HFFc6 (cell line): ENCODE measurements around the gene OLFML3. TPM values are rescaled to one million over a fixed set of nuclear protein-coding genes. Genes with fewer than 3 reads are reported as not detected.

ENCODE experiments used
- DNase-seq: peaks from one replicate; pipeline ENCODE4 v3.0.0-alpha.2; 2018
- H3K27ac Mint-ChIP-seq: 2 replicates; pipeline ENCODE4 v1.8.0; 2020; ENCODE audit warnings: mild to moderate bottlenecking, mixed read lengths
- H3K27me3 Mint-ChIP-seq: 2 replicates; pipeline ENCODE4 v1.8.0; 2021; ENCODE audit warnings: mild to moderate bottlenecking, moderate library complexity, mixed read lengths; ENCODE audit not compliant: insufficient read depth
- H3K36me3 Mint-ChIP-seq: 2 replicates; pipeline ENCODE4 v1.8.0; 2021; ENCODE audit warnings: low read depth, mixed read lengths
- H3K4me1 Mint-ChIP-seq: 2 replicates; pipeline ENCODE4 v1.8.0; 2020; ENCODE audit warnings: low read depth, mixed read lengths
- H3K4me3 Mint-ChIP-seq: 2 replicates; pipeline ENCODE4 v1.8.0; 2020; ENCODE audit warnings: mild to moderate bottlenecking, moderate library complexity, mixed read lengths
- H3K9me3 Mint-ChIP-seq: 2 replicates; pipeline ENCODE4 v1.8.0; 2020; ENCODE audit warnings: mild to moderate bottlenecking, mixed read lengths
- CTCF ChIP-seq: fragments of 200-600 bp; sonication (generic); IDR thresholded peaks from 2 replicates; pipeline ENCODE4 v1.5.0; 2021; ENCODE audit warnings: antibody characterized with exemption, mild to moderate bottlenecking
- total RNA-seq, 6 experiments: library from RNA; stranded (reverse); fragmentation: NEBNext Ultra II Directional; extraction: Animal tissue kit (Norgen Biotek cat#: 25700); gene quantifications; 2 replicates in 1 of 6; 3 replicates in 5 of 6; pipeline ENCODE4 v1.2.3, GENCODE V29; 2021

Gene OLFML3
- total RNA-seq, 6 experiments from 2014 or later: 66.4 to 130 (median 123) TPM

- TF ChIP-seq CTCF: no peak
- peaks cover 26% of the 10 kb centered on the region for H3K4me1 Mint-ChIP-seq
- no peaks in the 10 kb centered on the region for H3K9me3 Mint-ChIP-seq
- no peak for DNase-seq
- H3K36me3 Mint-ChIP-seq: no peaks in the 10 kb centered on the region
- H3K27ac Mint-ChIP-seq: no peak overlapping the region
- H3K4me3 Mint-ChIP-seq: no peak overlapping the region
- no peaks in the 10 kb centered on the region for H3K27me3 Mint-ChIP-seq
Observed at GRCh38 chr1:113950908-113951307, 28.4 kb upstream of the OLFML3 start.

GRCh38 chr1:113951719-113952118, 27.6 kb upstream of the OLFML3 start:
- no peak for TF ChIP-seq CTCF
- H3K36me3 Mint-ChIP-seq: peaks cover 5% of the 10 kb centered on the region
- peaks cover 18% of the 10 kb centered on the region for H3K4me1 Mint-ChIP-seq
- no peak overlapping the region for H3K4me3 Mint-ChIP-seq
- H3K9me3 Mint-ChIP-seq: no peaks in the 10 kb centered on the region
- no peak for DNase-seq
- no peak overlapping the region for H3K27ac Mint-ChIP-seq
- no peaks in the 10 kb centered on the region for H3K27me3 Mint-ChIP-seq

- no peaks in the 10 kb centered on the region for H3K27me3 Mint-ChIP-seq
- H3K27ac Mint-ChIP-seq: no peak overlapping the region
- no peak overlapping the region for H3K4me3 Mint-ChIP-seq
- H3K9me3 Mint-ChIP-seq: no peaks in the 10 kb centered on the region
- TF ChIP-seq CTCF: no peak
- peaks cover 16% of the 10 kb centered on the region for H3K36me3 Mint-ChIP-seq
- H3K4me1 Mint-ChIP-seq: no peaks in the 10 kb centered on the region
- DNase-seq: no peak
Observed at GRCh38 chr1:113957984-113958383, 21.3 kb upstream of the OLFML3 start.

- Mint-ChIP-seq H3K4me1 (no peaks in the 10 kb centered on the region), H3K36me3 (peaks cover 16% of the 10 kb centered on the region), H3K27me3 (no peaks in the 10 kb centered on the region), H3K9me3 (no peaks in the 10 kb centered on the region), H3K27ac (no peak overlapping the region), H3K4me3 (no peak overlapping the region)
- no peak for DNase-seq
- no peak for TF ChIP-seq CTCF
Observed at GRCh38 chr1:113958691-113959090, 20.6 kb upstream of the OLFML3 start.

GRCh38 chr1:113963281-113963906, 15.9 kb upstream of the OLFML3 start:
- no peaks in the 10 kb centered on the region for H3K27me3 Mint-ChIP-seq

More at GRCh38 chr1:113963281-113963906, 15.9 kb upstream of the OLFML3 start:
- Mint-ChIP-seq H3K4me3 (no peak overlapping the region), H3K9me3 (no peaks in the 10 kb centered on the region), H3K4me1 (peaks cover 8% of the 10 kb centered on the region; the same call in 1 of the 2 replicates), H3K27ac (no peak overlapping the region), H3K36me3 (peaks cover 33% of the 10 kb centered on the region)
- TF ChIP-seq CTCF: peak; percentile 59; the same call in 1 of the 2 replicates
- DNase-seq: no peak
